VCaP (cell line): ENCODE results near the gene TTC32.

Source experiments
- H3K27ac ChIP-seq: fragments of 450-650 bp; 2 replicates; pipeline ENCODE4 v1.5.1; 2017
- CTCF ChIP-seq: fragments of 450-650 bp; conservative IDR thresholded peaks from 2 replicates; pipeline ENCODE4 v1.5.1; 2017; ENCODE audit warnings: mild to moderate bottlenecking, moderate library complexity

The TTC32 gene

DNA sequence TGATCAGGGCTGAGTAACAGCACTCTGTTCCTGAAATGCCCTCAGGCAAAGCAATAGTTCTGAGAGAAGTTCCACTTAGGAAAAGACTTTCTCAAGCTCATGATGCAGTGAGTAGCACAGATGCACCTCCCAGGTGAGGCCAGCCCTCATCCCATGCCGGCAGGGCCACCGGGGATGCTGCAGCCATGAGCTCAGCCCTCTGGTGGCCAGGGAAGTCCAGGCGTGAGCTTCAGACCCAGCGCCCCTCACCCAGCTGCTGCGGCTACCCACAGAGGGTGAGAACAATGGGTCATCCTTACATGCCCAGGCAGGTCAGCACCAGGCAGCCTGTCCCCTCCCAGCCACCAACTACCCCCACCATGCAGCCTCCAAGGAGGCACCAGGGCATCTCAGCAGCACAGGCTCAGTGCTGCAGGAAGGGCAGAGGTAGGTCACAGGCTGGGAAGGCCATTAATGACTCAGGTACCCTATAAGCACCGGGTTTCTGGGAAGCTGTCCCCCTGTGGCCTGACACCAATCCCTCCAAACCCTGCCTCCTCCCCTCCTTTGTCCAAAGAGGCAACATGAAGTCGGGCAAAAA lies 50.6 kb downstream of the TTC32 start:
- peak; percentile 43 for TF ChIP-seq CTCF
- no peak overlapping the region for H3K27ac ChIP-seq

DNA sequence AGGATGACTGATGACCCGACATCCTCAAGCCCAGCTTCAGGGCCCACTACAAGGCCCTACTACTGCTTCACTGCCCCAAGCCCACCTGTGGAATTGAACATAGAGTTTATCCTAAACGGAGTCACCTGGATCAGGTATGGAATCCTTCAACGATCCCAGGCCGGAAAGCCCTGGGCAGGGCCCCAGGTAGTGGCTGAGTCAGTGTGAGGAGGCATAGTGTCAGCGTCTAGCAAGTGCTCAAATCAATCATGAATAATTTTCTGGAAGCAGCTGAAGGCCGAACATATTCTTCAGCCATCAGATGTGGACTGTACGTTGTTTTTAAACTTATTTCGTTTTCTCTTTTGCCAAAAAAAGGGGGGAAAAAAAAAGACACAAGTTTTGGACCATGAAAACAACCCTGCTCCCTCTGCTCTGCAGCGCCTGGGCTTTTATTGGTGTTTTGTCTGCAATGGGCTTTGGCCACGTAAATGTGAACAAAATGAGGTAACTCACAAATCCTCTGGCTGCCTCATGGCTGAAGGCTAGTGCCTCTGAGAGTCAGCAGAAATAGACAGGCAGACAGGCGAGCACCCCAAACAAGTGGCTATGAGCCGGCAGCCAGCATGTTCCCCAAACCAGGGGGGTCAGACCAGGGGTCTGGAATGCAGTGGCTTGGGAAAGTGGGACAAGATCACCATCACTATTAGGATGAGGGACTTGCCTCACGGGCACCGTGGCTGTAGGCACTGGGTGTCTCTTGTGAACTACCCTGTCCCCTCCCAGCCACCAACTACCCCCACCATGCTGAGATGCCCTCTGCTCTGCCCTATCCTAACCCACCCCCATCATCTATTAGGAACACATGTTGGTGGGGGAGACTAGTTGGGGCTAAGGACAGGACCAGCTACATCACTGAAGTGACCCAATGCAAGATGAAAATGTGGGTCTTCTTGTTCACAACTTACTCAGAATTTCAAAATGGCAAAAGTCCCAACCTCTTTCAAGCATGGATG lies 51.4 kb downstream of the TTC32 start:
- TF ChIP-seq CTCF: no peak
- H3K27ac ChIP-seq: no peak overlapping the region

- no peak overlapping the region for H3K27ac ChIP-seq
- no peak for TF ChIP-seq CTCF
Observed at GRCh38 chr2:19848952-19849351, 52.8 kb downstream of the TTC32 start.

DNA sequence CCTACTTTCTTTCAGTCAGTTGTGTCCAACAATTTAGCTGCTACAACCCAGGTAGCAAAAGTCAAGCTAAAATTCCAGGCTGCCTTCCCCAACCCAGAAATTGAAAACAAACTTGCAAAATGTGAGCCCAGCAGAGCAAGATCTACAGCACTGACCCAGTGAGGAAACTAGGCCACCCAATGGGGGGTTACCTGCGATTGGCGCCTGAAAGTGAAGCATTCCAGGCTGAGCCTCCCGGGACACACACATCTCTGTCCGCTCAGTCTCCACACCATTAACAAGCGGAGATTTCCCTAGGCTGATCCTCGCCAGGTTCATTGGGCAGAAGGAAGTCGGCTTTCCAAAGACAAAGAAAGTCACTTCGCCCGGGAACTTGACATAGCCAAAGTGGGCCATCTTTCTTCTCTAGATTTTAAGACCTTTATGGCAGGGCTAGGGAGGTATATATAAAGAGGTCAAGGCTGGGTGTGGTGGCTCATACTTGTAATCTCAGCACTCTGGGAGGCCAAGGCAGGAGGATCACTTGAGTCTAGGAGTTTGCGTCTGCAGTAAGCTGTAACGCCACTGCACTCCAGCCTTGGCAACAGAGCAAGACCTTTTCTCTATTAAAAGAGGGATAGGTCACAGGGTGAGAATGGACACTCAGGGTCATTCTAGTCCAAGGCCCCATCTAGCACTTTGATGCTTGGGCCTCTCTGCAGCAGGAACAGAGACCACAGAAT lies 53.6 kb downstream of the TTC32 start:
- TF ChIP-seq CTCF: no peak

DNA sequence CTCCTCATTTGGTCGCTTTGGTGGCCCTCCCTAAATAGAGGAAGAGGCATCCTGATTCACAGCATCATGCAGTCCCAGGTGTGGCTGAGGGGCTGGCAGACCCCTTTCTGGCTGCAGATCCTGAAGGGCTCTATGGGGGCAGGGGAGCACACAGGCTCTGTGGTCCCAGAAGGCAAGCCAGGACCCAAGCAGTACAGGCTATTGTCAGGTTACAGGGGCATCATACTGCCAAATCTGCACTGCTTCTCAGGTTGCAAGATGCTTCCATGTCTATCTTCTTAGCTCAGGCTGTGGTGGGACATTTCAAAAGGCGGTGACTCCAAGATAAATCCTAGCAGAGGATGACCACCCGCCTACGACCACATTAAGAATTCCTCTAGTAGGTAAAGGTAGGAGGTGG lies 54.3 kb downstream of the TTC32 start:
- no peak for TF ChIP-seq CTCF

More for the DNA sequence above, 53.6 kb downstream of the TTC32 start:
- H3K27ac ChIP-seq: no peak overlapping the region

More for the DNA sequence above, 54.3 kb downstream of the TTC32 start:
- no peak overlapping the region for H3K27ac ChIP-seq
